Measurements from ENCODE around the gene PLCD1. TPM values are rescaled to one million over a fixed set of nuclear protein-coding genes. Genes with fewer than 3 reads are reported as not detected.

PLCD1 gene
- total RNA-seq, 1 donor from 2014 or later = 30.1 TPM

GRCh38 chr3:38028621-38029361 lies 651 bp downstream of the PLCD1 start:
- TF ChIP-seq CTCF (IDR thresholded peaks at IDR 0.05) = no peak
- intact Hi-C loops (cut with DNase I) = no loop called here
- Histone ChIP-seq H3K4me1 (peaks cover 48% of the 10 kb centered on the region), H3K27me3 (ENCODE audit: low read depth) (no peaks in the 10 kb centered on the region), H3K27ac (peak overlapping the region; percentile 88), H3K9me3 (no peaks in the 10 kb centered on the region), H3K4me3 (peak overlapping the region; percentile 81), H3K36me3 (no peaks in the 10 kb centered on the region)
- DNase-seq (no peak), ATAC-seq (peak in 1 of 2 donors; percentile 5)

GRCh38 chr3:38027466-38028465 lies 1.7 kb downstream of the PLCD1 start:
- Histone ChIP-seq H3K27ac (peak overlapping the region; percentile 18), H3K9me3 (no peaks in the 10 kb centered on the region), H3K4me1 (peaks cover 55% of the 10 kb centered on the region), H3K4me3 (no peak overlapping the region), H3K36me3 (no peaks in the 10 kb centered on the region), H3K27me3 (ENCODE audit: low read depth) (no peaks in the 10 kb centered on the region)
- TF ChIP-seq CTCF (IDR thresholded peaks at IDR 0.05) = no peak
- intact Hi-C loops (cut with DNase I) = no loop called here
- no peak for ATAC-seq
- no peak for DNase-seq

- no peaks in the 10 kb centered on the region for H3K36me3 ChIP-seq
- intact Hi-C loops (cut with DNase I) = no loop called here
Observed at GRCh38 chr3:38026856-38027255, 2.6 kb downstream of the PLCD1 start.

GRCh38 chr3:38022896-38023709 lies 6.3 kb downstream of the PLCD1 start:
- peak; percentile 41 for DNase-seq
- Histone ChIP-seq H3K36me3 (peaks cover 18% of the 10 kb centered on the region), H3K9me3 (no peaks in the 10 kb centered on the region), H3K27me3 (ENCODE audit: low read depth) (no peaks in the 10 kb centered on the region), H3K4me1 (peaks cover 30% of the 10 kb centered on the region), H3K4me3 (peak overlapping the region; percentile 85), H3K27ac (peak overlapping the region; percentile 90)
- ATAC-seq = no peak
- TF ChIP-seq CTCF (IDR thresholded peaks at IDR 0.05) = no peak
- intact Hi-C loops (cut with DNase I) = no loop called here

More at GRCh38 chr3:38026856-38027255, 2.6 kb downstream of the PLCD1 start:
- no peaks in the 10 kb centered on the region for H3K9me3 ChIP-seq
- peaks cover 59% of the 10 kb centered on the region for H3K4me1 ChIP-seq
- ATAC-seq (no peak), DNase-seq (no peak)
- no peak overlapping the region for H3K27ac ChIP-seq
- no peaks in the 10 kb centered on the region for H3K27me3 ChIP-seq (ENCODE audit: low read depth)
- TF ChIP-seq CTCF (IDR thresholded peaks at IDR 0.05) = no peak
- H3K4me3 ChIP-seq = no peak overlapping the region

- peak overlapping the region; percentile 19 for H3K27ac ChIP-seq
- ATAC-seq = no peak
Observed at GRCh38 chr3:38022301-38022700, 7.1 kb downstream of the PLCD1 start.

More at GRCh38 chr3:38022301-38022700, 7.1 kb downstream of the PLCD1 start:
- Histone ChIP-seq H3K9me3 (no peaks in the 10 kb centered on the region), H3K36me3 (peaks cover 26% of the 10 kb centered on the region), H3K27me3 (ENCODE audit: low read depth) (no peaks in the 10 kb centered on the region), H3K4me3 (no peak overlapping the region), H3K4me1 (peaks cover 27% of the 10 kb centered on the region)
- DNase-seq = peak; percentile 33
- intact Hi-C loops (cut with DNase I) = no loop called here
- no peak for TF ChIP-seq CTCF (IDR thresholded peaks at IDR 0.05)

All from lower lobe of right lung (tissue), 2 donors.